ENCODE measurements around the gene JARID2.
"Not testable (repeated sequence)": the region's sequence is repeated elsewhere in the genome, so short reads cannot be mapped to it uniquely, and the experiment has no call there.

The JARID2 gene

GRCh38 chr6:15288856-15289255 lies 43.0 kb downstream of the JARID2 start:
- Histone ChIP-seq H3K9me2 (replicated peaks; ENCODE audit: insufficient read depth, low read length) (no peaks in the 10 kb centered on the region), H3F3A (ENCODE audit: insufficient read depth) (no peaks in the 10 kb centered on the region), H3K9me3 (ENCODE audit: insufficient read depth, low read length) (no peaks in the 10 kb centered on the region), H3K79me2 (ENCODE audit: insufficient read depth, low read length) (no peaks in the 10 kb centered on the region), H3K4me3 (ENCODE audit: insufficient read depth, low read length, poor library complexity, severe bottlenecking) (no peak overlapping the region), H3K9ac (ENCODE audit: low read length) (no peak overlapping the region), H4K20me1 (ENCODE audit: low read depth, low read length) (0 out of 2 replicates have a peak, but pooled peaks cover 5% of the 10 kb centered on the region), H3K36me3 (ENCODE audit: low read length) (no peaks in the 10 kb centered on the region), H3K27me3 (ENCODE audit: low read length) (no peaks in the 10 kb centered on the region), H3K27ac (ENCODE audit: low read depth, low read length) (no peak overlapping the region), H2AFZ (ENCODE audit: low read depth, low read length, severe bottlenecking) (no peak overlapping the region), H3K4me2 (ENCODE audit: low read depth, low read length, poor library complexity, severe bottlenecking) (no peak overlapping the region)
- TF ChIP-seq, protein P1, sequence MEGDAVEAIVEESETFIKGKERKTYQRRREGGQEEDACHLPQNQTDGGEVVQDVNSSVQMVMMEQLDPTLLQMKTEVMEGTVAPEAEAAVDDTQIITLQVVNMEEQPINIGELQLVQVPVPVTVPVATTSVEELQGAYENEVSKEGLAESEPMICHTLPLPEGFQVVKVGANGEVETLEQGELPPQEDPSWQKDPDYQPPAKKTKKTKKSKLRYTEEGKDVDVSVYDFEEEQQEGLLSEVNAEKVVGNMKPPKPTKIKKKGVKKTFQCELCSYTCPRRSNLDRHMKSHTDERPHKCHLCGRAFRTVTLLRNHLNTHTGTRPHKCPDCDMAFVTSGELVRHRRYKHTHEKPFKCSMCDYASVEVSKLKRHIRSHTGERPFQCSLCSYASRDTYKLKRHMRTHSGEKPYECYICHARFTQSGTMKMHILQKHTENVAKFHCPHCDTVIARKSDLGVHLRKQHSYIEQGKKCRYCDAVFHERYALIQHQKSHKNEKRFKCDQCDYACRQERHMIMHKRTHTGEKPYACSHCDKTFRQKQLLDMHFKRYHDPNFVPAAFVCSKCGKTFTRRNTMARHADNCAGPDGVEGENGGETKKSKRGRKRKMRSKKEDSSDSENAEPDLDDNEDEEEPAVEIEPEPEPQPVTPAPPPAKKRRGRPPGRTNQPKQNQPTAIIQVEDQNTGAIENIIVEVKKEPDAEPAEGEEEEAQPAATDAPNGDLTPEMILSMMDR (IDR thresholded peaks at IDR 0.05; ENCODE audit: insufficient read depth, low read length, poor library complexity, severe bottlenecking) = no peak
- TF ChIP-seq EZH2phosphoT487 (conservative IDR thresholded peaks at IDR 0.05; ENCODE audit: low read length) = no peak

- H3K4me3 ChIP-seq (ENCODE audit: insufficient read depth, low read length, poor library complexity, severe bottlenecking); H3K36me3 ChIP-seq (ENCODE audit: low read length); H3K9me3 ChIP-seq (ENCODE audit: insufficient read depth, low read length); H2AFZ ChIP-seq (ENCODE audit: low read depth, low read length, severe bottlenecking); H3K27me3 ChIP-seq (ENCODE audit: low read length); H3K9ac ChIP-seq (ENCODE audit: low read length); H4K20me1 ChIP-seq (ENCODE audit: low read depth, low read length); H3F3A ChIP-seq (ENCODE audit: insufficient read depth); H3K27ac ChIP-seq (ENCODE audit: low read depth, low read length); H3K4me2 ChIP-seq (ENCODE audit: low read depth, low read length, poor library complexity, severe bottlenecking); H3K79me2 ChIP-seq (ENCODE audit: insufficient read depth, low read length); H3K9me2 ChIP-seq (replicated peaks; ENCODE audit: insufficient read depth, low read length): not testable (repeated sequence)
These were observed 43.6 kb downstream of the JARID2 start for GRCh38 chr6:15289456-15289855.

DNA sequence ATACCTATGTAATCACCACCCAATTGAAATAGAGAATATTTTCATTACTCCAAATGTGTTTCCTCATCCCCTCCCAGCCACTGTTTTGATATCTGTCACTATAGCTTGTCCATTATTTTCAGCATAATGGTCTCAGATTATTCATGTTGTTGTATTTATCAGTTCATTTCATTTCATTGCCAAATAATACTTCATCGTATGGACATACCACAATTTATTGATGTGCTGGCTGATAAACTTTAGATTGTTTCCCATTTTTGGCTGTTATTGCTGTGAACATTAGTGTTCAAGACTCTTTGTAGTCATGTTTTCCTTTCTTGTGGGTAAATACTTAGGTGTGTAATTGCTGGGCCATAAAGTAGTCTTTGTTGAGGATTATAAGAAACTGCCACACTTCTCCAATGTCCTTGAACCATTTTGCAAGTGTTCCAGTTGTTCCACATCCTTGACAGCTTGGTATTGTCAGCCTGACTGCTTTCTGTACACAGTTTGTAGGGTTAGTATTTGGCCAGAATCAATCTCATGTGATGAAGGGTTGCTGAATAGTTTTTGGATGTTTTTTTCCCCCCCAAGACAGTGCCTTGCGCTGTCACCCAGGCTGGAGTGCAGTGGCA lies 44.3 kb downstream of the JARID2 start:
- TF ChIP-seq, protein P1 (IDR thresholded peaks at IDR 0.05; ENCODE audit: insufficient read depth, low read length, poor library complexity, severe bottlenecking) = no peak
- TF ChIP-seq EZH2phosphoT487 (conservative IDR thresholded peaks at IDR 0.05; ENCODE audit: low read length) = no peak
- no peak overlapping the region for H3K4me3 ChIP-seq (ENCODE audit: insufficient read depth, low read length, poor library complexity, severe bottlenecking)
- H3K9me3 ChIP-seq (ENCODE audit: insufficient read depth, low read length) = no peaks in the 10 kb centered on the region
- H3K4me2 ChIP-seq (ENCODE audit: low read depth, low read length, poor library complexity, severe bottlenecking) = no peak overlapping the region
- no peaks in the 10 kb centered on the region for H3K36me3 ChIP-seq (ENCODE audit: low read length)
- no peak overlapping the region for H3K27ac ChIP-seq (ENCODE audit: low read depth, low read length)
- 0 out of 2 replicates have a peak, but pooled peaks cover 5% of the 10 kb centered on the region for H4K20me1 ChIP-seq (ENCODE audit: low read depth, low read length)
- no peak overlapping the region for H2AFZ ChIP-seq (ENCODE audit: low read depth, low read length, severe bottlenecking)
- H3K9me2 ChIP-seq (replicated peaks; ENCODE audit: insufficient read depth, low read length) = no peaks in the 10 kb centered on the region
- no peaks in the 10 kb centered on the region for H3K79me2 ChIP-seq (ENCODE audit: insufficient read depth, low read length)
- no peak overlapping the region for H3K9ac ChIP-seq (ENCODE audit: low read length)
- H3K27me3 ChIP-seq (ENCODE audit: low read length) = no peaks in the 10 kb centered on the region
- no peaks in the 10 kb centered on the region for H3F3A ChIP-seq (ENCODE audit: insufficient read depth)

GRCh38 chr6:15290962-15291704 lies 45.3 kb downstream of the JARID2 start:
- Histone ChIP-seq H3K9me2 (replicated peaks; ENCODE audit: insufficient read depth, low read length) (no peaks in the 10 kb centered on the region), H3K27me3 (ENCODE audit: low read length) (no peaks in the 10 kb centered on the region), H3K9ac (ENCODE audit: low read length) (no peak overlapping the region), H3K4me2 (ENCODE audit: low read depth, low read length, poor library complexity, severe bottlenecking) (no peak overlapping the region), H3K36me3 (ENCODE audit: low read length) (no peaks in the 10 kb centered on the region), H3K27ac (ENCODE audit: low read depth, low read length) (no peak overlapping the region), H4K20me1 (ENCODE audit: low read depth, low read length) (no peaks in the 10 kb centered on the region), H2AFZ (ENCODE audit: low read depth, low read length, severe bottlenecking) (no peak overlapping the region), H3K79me2 (ENCODE audit: insufficient read depth, low read length) (no peaks in the 10 kb centered on the region), H3K9me3 (ENCODE audit: insufficient read depth, low read length) (no peaks in the 10 kb centered on the region), H3F3A (ENCODE audit: insufficient read depth) (no peaks in the 10 kb centered on the region), H3K4me3 (ENCODE audit: insufficient read depth, low read length, poor library complexity, severe bottlenecking) (no peak overlapping the region)
- TF ChIP-seq EZH2phosphoT487 (conservative IDR thresholded peaks at IDR 0.05; ENCODE audit: low read length) = no peak
- TF ChIP-seq, protein P1 (IDR thresholded peaks at IDR 0.05; ENCODE audit: insufficient read depth, low read length, poor library complexity, severe bottlenecking) = no peak

All from SU-DHL-6 (cell line).